GM12878 (cell line): Measurements from ENCODE around the gene CTNNA3.

ENCODE experiments used
- CREM ChIP-seq: IDR thresholded peaks from 2 replicates; pipeline ENCODE4 v1.6.1; 2014; ENCODE audit warnings: antibody characterized with exemption, low read depth
- CTCF ChIP-seq, 3 experiments: IDR thresholded peaks in 2 of 3; conservative IDR thresholded peaks in 1 of 3; 2 replicates each; pipeline ENCODE4 v1.5.1; 2011; ENCODE audit warnings: low read depth in 3 of 3, low read length in 3 of 3, mild to moderate bottlenecking in 3 of 3, control low read depth in 2 of 3, moderate library complexity in 2 of 3, inconsistent platforms in 1 of 3, mixed read lengths in 1 of 3; ENCODE audit not compliant: control insufficient read depth in 2 of 3, insufficient read depth in 1 of 3; ENCODE audit errors: extremely low read depth in 1 of 3
- KAT2A ChIP-seq: conservative IDR thresholded peaks from 2 replicates; pipeline ENCODE4 v1.6.1; 2011; ENCODE audit warnings: low read depth, low read length; ENCODE audit not compliant: control insufficient read depth
- KDM1A ChIP-seq: fragments of 200-600 bp; sonication (generic); IDR thresholded peaks from 2 replicates; pipeline ENCODE4 v1.6.1; 2016; ENCODE audit warnings: borderline replicate concordance
- MYC ChIP-seq: IDR thresholded peaks from 2 replicates; pipeline ENCODE4 v1.6.1; 2011; ENCODE audit warnings: mild to moderate bottlenecking, low read length, moderate library complexity, inconsistent platforms; ENCODE audit not compliant: insufficient read depth, insufficient replicate concordance, insufficient read length, severe bottlenecking
- NFYA ChIP-seq: IDR thresholded peaks from 2 replicates; pipeline ENCODE4 v1.6.1; 2011; ENCODE audit warnings: low read depth, mild to moderate bottlenecking, low read length, improper control_type of control experiment, borderline replicate concordance
- NKRF ChIP-seq: fragments of 450-650 bp; conservative IDR thresholded peaks from 2 replicates; pipeline ENCODE4 v1.6.1; 2017; ENCODE audit warnings: mild to moderate bottlenecking, moderate library complexity
- POLR2A ChIP-seq: IDR thresholded peaks from 2 replicates; pipeline ENCODE4 v1.6.1; 2011; ENCODE audit warnings: low read depth, mild to moderate bottlenecking, low read length
- POLR2AphosphoS5 ChIP-seq: IDR thresholded peaks from 2 replicates; pipeline ENCODE4 v1.6.1; 2011; ENCODE audit warnings: mild to moderate bottlenecking, low read length, inconsistent platforms
- REST ChIP-seq: IDR thresholded peaks from 2 replicates; pipeline ENCODE4 v1.6.1; 2012; ENCODE audit warnings: mild to moderate bottlenecking, low read depth, low read length
- SPI1 ChIP-seq: IDR thresholded peaks from 2 replicates; pipeline ENCODE4 v1.6.1; 2011; ENCODE audit warnings: low read depth, mild to moderate bottlenecking, low read length, moderate library complexity, borderline replicate concordance; ENCODE audit not compliant: insufficient read depth
- SUZ12 ChIP-seq: fragments of 200-600 bp; sonication (generic); IDR thresholded peaks from one replicate; pipeline ENCODE4 v1.6.1; 2018; ENCODE audit warnings: antibody characterized with exemption, mild to moderate bottlenecking; ENCODE audit not compliant: unreplicated experiment
- TBL1XR1 ChIP-seq: IDR thresholded peaks from 2 replicates; pipeline ENCODE4 v1.6.1; 2012; ENCODE audit warnings: low read depth, low read length, improper control_type of control experiment

- TF ChIP-seq NFYA (no peak), TBL1XR1 (no peak), SPI1 (no peak), CTCF (IDR thresholded peaks at IDR 0.05 in 2 of 3, conservative IDR thresholded peaks at IDR 0.05 in 1 of 3; ENCODE audit: control insufficient read depth in 2 of 3, extremely low read depth in 1 of 3, insufficient read depth in 1 of 3, low read depth in 3 of 3, low read length in 3 of 3) (no peak), SUZ12 (no peak), REST (no peak), KDM1A (no peak), CREM (no peak), MYC (no peak), KAT2A (no peak), POLR2AphosphoS5 (no peak), POLR2A (no peak), NKRF (no peak)
Observed at GRCh38 chr10:66804962-66805361, 891.0 kb downstream of the CTNNA3 start.
